ENCODE measurements around the gene DDN.

The DDN gene

DNA sequence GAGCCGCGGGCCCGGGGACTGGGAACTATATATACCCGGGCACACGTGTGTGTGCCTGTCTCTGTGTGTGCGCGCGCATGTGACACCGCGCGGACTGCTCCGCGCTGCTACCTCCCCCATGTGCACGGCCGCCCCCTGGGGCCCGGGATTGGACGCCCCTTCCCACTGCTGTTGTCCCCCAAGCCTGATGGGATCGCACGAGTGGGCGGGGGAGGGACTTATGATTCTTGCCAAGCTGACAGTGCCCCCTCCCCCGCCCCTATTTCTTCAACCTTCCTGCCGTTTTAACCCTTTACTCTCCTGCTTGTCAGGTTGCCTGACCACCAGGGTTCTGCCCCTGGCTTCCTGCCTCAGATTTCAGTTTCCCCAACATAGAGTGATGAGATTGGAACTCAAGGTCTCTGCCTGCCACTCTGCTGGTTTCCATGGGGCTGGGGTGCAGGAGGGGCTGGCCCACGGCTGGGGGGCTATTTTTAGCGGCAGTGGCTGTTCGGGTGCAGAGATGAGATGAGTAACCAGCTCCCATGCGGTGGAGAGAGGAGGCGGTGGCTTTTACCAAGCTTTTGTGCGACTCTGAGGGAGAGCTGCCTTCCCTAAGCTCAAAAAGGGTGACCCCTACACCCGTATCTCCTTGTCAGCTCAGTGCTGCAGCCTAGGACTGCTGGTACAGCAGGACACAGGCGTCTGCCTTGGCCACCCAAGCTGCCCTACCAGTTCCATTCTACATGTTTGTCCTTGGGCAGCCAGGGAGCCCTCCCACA is at the start of gene DDN:
TSS of gene DDN (minus strand) at position 5 of the 761 bp plus-strand sequence. CDS start 88 bp downstream, outside the sequence.
- DNase-seq (ENCODE audit: low spot score), result peak; percentile 82
- no peak for TF ChIP-seq CTCF (IDR thresholded peaks at IDR 0.05; ENCODE audit: extremely low read depth, missing control alignments)

DNA sequence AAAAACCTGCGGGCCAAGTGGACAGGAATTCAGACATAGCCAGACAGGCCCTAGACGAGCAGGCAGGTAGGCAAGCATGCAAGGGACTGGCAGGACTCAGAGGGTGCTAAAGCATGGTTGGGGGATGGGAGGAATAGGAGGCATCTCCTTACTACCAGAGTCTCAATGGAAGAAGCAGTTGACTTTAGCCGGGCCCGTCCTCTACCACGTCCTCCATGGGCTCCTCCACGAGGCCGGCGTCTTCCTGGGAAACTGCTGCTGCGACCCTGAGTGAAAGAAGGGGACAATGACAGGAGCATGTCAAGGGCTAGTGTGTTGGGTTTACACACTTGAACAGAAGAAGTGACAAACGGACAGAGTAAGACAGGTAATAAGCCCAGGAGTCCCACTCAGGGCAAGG is 49.8 kb upstream of the DDN start:
- DNase-seq (ENCODE audit: low spot score), result no peak
- TF ChIP-seq CTCF (IDR thresholded peaks at IDR 0.05; ENCODE audit: extremely low read depth, missing control alignments), result no peak

DNA sequence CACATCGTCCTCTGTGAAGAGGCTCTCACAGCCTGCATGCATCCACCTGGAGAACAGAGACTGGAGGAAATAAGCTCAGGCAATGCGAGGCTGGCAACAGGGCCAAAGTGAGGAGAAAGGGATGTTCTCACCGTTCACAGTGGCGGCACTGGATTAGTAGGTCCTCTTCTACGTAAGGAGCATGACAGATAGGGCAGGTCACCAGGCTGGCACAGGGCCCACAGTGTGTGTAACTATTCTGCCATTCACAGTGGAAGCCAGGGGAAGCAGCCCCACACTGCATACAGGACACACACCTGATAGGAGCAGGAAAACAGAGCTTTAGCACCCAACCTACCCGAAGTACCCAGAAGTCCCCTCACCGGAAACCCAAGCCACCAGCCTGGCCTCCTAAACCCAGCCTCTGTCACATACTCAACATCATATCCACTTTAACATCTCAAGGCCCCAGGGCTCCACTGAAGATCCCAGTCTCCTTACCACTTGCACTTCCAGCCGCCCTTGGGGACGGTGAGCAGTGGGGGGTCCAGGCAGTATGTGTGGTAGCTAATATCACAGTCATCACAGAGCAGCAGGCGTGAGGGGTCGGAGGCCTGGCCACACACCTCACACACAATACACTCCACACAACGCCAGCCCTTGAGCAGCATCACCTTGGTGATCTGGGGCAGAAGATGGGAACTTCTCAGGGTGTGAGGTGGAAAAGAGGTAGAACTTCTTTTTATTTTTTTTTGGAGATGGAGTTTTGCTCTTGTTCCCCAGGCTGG is 47.1 kb upstream of the DDN start:
- no peak for TF ChIP-seq CTCF (IDR thresholded peaks at IDR 0.05; ENCODE audit: extremely low read depth, missing control alignments)
- DNase-seq (ENCODE audit: low spot score), result no peak

- DNase-seq (ENCODE audit: low spot score), result no peak
- no peak for TF ChIP-seq CTCF (IDR thresholded peaks at IDR 0.05; ENCODE audit: extremely low read depth, missing control alignments)
These were observed 45.5 kb upstream of the DDN start for GRCh38 chr12:49044660-49045059.

GRCh38 chr12:49043856-49044258 is 44.7 kb upstream of the DDN start:
- DNase-seq (ENCODE audit: low spot score), result peak; percentile 86
- peak; percentile 75 for TF ChIP-seq CTCF (IDR thresholded peaks at IDR 0.05; ENCODE audit: extremely low read depth, missing control alignments)

GRCh38 chr12:49043241-49043640 is 44.1 kb upstream of the DDN start:
- no peak for TF ChIP-seq CTCF (IDR thresholded peaks at IDR 0.05; ENCODE audit: extremely low read depth, missing control alignments)
- no peak for DNase-seq (ENCODE audit: low spot score)

- no peak for DNase-seq (ENCODE audit: low spot score)
- TF ChIP-seq CTCF (IDR thresholded peaks at IDR 0.05; ENCODE audit: extremely low read depth, missing control alignments), result no peak
These were observed 42.8 kb upstream of the DDN start for GRCh38 chr12:49041881-49042484.
